Activated T-cell treated with anti-CD3 and anti-CD28 coated beads for 1 hour (primary cell): ENCODE results near the gene PLCL1.

Experiments
- DNase-seq: peaks from one replicate; pipeline ENCODE4 v3.0.0-alpha.2; 2020; ENCODE audit warnings: low read depth

PLCL1 gene

DNA sequence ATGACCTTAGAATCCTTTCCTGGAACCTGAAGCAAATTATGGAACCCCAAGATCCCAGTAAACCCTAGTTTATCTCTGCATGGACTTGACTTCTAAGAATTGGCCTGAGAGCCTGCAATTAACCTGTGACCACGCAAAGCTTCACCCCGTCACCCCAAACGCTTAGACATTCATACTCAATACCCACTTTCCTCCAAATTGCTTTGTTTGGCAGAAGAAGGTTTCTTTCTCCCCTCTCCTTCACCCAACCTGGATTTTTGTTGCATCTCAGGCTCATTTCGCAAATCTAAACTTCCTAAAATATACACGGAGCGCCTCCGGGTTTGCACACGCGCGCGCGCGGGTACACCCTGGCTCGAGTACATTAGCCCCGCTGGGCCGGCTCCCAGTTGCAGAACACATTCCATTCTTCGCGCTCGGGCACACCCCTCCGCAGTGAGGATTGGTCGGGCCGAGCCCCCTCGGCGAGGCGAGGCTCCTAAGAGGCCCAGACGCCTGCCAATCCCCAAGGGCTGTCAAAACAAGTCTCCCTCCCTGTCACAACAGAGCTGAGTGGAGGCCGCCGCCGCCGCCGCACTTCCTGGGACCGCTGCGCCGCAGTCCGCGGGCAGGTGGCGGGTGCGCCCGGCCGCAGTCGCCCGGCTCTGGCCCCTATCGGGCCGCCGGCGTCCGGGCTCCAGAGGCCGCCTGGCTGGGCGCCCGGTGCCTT, at the start of gene PLCL1:
TSS of gene PLCL1 (plus strand) at position 545 of the 709 bp plus-strand sequence.
- DNase-seq = peak; percentile 81

DNA sequence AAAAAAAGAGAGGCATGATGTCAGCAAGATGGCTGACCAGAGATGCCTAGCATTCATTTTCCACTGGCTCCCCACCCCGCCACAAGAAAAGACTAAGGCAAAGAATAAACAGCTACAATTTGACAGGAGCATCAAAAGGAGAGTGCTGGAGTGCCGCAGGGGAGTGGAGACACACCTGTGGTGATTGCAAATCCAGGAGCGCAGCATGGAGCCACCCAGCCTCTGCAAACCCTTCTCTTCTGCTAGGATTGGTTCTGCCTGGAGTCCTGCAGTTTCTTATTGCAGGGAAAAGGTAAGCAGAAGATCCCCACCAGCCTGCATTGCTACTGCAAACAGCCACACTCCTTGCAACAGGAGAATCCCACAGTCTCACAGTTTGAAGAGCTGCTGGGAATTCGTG, 45.4 kb upstream of the PLCL1 start:
- no peak for DNase-seq

DNA sequence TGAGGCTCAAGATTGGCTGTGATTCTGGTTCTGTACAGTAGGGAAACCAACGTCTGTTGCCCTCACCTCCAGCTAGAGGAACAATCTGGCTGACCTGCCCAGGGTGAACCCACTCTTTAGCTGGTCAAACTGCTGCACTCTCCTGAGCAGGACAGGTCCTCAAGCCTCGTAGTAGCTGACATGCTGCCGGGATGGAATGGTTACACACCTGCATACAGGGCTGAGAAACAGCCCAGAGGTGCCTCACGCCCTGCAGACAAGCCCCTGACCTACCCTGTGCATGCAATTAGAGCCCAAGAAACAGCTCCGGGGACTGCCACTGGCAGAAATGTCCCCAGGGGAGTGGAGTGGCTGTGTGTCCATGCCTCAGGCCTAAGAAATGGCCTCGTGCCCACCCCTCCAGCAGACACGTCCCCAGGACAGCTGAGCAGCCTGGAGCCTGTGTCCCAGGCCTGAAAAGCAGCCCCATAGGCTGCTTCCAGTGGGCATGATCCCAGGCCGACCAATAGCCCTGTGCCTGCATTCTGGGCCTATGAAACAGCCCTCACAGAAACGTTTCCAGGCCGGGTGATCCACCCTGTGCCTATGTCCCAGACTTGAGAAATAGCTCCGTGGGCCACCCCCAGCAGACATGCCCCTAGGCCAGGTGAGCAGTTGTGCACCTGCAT, 44.6 kb upstream of the PLCL1 start:
- no peak for DNase-seq

DNA sequence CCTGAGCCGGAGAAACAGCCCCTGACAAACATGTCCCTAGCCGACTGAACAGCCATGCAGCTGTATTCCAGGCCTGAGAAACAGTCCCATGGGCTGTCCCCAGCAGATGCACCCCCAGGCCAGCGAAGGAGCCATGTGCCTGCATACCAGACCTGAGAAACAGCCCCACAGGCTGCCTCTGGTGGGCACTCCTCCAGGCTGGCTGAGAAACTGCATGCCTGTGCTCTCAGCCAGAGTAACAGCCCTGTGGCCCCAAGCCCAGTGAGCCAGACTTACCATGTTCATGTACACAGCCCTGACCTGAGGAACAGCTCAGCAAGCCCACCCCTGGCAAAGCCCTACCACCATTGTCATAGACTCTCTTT, 44.1 kb upstream of the PLCL1 start:
- DNase-seq = no peak

DNA sequence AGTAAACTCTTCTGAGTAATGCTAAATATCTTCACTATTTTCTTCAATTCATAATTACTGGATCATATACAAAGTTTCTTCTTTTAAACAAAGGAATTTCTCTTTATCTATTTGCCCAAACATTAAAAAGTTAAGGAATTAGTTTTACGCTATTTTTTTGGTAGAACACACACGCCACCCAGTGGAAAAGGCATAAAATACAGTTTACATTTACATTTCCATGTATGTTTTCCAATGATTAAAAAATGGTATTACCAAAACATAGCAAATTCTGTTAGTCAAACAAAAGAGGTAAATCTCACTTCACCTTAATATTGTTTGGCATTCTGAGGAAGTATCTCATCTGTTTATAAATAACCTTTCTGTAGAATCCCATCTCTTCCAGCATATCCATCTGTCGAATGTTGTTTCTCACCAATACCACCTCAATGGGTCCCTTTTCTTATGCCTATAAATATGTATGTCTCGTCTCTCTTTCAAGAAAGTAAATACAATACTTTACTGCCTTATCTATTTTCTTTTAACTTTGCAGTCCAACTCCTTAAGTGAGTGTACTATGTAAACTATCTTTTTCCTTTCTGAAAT, 26.5 kb upstream of the PLCL1 start:
- DNase-seq = peak; percentile 19

DNA sequence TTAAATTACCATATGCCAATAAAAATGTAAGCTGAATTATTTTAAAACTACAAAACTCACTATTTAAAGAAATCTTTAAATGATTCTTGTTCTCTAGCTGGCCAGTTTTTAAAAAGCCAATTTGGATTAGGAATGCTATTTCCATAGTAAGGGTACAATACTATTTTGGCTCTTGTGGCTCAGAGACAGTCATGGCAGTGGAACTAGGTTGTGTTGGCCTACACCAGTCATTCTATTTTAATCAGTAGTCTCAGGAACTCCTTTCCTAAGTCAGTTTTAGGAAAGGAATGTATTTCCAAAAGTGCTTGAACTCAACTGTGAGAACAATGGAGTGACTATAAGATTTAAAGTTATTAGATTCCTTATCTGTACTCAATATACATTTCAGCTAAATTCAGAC, 25.1 kb upstream of the PLCL1 start:
- no peak for DNase-seq

DNA sequence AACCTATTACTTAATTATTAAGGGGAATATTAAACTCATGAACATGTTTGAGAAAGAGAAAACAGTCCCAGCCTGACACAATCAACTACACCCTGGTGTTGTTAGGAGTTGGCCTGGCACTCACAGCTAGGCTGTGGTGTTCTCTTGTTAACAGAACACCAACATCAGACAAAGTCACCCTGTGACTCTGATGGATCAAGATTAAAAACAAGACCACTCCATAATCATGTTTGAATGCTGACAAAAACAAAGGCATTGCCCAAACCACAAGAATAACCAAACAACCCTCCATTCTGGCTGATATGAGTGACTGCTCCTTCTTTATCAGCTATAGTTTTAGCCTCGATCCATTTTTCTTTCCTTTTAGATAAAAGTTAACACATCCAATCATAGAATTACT, 22.3 kb upstream of the PLCL1 start:
- no peak for DNase-seq

DNA sequence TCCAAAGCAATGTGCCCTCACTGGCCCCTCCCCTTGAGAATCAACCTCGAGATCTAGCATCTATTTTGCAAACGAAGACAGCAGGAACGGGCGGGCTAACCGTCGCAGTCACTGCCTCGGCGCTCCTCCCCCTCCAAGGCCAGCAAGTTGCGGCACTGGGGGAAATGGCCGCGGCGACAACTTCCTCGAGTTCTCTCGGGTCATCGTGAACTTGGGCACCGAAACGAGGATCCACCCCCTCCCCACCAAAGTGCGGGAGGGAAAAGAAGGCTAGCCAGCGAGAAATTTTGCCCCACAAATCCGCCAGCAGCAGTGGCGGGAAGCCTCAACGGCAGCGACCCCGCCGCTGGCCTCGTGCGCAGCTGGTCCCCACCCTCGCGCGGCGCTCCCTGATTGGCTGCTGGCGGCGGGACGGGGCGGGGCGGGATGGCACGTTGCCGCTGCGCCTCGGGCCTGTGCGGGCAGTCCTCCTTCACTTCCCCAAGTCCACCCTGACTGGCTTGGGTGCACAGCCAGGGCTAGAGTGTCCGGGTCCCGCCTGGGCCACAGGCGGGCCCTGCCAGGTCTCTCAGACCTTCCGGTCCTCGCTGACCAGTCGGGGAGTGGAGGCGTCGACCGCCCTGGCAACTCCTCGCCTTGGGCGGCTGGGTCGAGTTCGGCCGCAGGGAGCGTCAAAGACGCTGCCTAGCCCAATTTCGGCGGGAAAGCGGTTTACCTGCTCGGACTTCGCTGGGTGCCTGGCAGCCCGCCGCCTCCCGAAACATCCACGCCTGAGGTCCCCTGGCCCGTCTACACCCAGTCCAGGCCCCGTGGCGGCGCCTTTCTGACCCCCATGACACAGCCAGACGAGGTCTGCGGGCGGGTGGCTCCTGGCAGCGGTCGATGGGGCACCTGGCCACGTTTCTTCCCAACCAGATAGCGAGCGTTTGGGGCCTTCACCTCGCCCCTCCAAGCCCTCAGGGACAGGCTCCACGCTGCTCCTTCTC, 19.1 kb upstream of the PLCL1 start, which contains the start of gene BOLL:
TSS of gene BOLL (minus strand) at position 364 of the 986 bp plus-strand sequence. CDS start 3,469 bp downstream, outside the sequence.
- no peak for DNase-seq

DNA sequence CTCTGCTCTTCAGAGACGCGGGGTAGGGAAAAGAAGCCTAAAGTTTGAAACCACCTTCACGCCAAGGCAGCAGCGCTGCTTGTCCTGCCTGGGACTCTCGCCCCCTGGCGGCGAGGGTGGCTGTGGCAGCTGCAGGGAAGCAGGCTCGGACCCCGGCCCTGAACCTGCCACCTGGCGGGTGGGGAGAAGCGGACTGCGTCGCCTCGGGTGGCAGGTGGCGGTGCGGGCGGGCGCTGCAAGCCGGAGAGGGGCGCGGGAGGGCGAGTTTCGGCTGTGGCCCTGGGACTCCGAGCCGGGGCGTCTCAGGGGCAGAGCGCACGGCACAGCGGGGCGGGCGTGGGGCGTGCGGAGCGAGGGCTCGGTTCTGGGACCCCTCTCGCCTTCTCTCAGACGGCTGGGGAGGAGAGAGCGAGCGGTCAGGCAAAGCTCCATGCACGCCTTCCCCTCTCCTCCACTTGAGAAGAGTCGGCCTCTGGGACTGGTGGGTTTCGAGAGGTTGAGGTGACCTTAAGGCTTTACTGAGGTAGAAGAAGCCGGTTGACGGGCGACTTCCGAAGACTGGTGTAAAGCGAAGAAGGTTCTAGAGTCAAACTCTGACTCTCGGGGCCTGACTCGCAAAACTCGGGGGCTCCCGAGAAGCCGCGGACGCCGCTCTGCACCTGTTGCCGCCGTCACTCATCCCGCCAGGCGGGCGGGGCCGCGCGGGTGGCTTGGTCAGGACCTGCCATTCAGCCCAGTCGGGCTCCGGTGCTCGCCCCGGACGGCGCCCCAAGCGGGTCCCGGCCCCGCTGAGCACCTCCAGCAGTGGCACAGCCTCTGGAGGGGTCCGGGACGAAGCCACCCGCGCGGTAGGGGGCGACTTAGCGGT, 18.1 kb upstream of the PLCL1 start:
- DNase-seq = peak; percentile 30

DNA sequence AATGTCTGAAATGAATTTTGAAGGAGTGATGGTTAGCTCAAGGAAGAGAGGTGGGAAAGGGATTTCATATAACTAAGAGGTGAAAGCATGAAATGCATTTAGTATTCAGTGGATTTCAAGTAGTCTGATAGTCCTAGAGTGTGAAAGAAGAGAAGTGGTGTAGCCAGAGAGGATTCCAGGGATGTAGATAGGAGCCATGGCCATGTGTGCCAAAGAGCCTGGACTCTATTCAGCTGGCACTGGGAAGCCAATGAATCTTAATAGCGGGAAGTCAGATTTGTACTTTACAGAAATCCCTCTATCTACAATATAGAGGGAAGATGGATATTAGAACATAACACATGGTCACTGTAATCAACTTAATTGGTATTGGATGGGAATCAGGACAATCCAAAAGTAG, 10.9 kb upstream of the PLCL1 start:
- no peak for DNase-seq

DNA sequence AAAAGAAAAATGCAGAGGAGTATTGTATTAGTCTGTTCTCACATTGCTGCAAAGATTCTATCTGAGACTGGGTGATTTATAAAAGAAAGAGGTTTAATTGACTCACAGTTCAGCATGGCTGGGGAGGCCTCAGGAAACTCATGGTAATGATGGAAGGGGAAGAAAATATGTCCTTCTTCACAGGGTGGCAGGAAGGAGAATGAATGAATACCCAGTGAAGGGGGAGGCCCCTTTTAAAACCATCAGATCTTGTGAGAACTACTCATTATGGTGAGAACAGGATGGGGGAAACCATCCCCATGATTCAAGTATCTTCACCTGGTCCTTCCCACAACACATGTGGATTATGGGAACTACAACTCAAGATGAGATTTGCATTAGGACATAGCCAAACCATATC, 9.1 kb upstream of the PLCL1 start:
- DNase-seq = no peak

DNA sequence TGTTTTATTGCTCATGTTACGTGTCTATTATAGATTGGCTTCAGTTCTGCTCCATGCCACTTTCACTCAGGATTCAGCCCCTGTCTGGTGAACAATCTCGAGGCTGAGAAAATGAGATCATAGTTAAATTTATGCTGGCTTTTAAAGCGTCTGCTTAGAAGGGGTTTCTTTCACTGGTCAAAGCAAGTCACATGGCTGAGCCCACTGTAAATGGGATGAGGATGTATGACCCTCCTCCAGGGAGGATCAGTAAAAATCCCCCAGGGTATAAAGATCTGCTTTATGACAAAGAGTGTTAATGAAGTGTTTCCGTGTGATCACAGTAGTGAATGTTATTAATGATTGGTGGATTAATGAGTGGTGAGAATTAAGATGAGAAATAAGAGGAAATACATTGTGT, 6.2 kb upstream of the PLCL1 start:
- DNase-seq = no peak

DNA sequence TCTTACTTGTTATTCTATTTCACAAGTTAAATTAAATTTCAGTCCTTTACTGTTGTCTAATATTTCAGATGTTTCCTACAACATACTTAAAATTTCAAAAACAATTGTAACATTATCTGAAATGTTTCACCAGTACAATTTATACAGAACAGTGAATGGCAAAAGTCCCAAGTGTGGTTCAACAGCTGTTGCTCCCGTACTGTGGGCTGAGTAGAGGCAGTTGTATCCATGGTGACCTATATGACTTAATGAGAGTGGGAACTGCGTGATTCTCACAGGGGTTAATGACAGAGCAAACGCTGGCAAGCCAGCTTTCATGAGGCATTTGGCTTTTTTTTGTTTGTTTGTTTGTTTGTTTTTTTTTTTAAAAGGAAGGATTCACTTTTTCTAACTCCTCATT, 5.3 kb upstream of the PLCL1 start:
- DNase-seq = no peak

DNA sequence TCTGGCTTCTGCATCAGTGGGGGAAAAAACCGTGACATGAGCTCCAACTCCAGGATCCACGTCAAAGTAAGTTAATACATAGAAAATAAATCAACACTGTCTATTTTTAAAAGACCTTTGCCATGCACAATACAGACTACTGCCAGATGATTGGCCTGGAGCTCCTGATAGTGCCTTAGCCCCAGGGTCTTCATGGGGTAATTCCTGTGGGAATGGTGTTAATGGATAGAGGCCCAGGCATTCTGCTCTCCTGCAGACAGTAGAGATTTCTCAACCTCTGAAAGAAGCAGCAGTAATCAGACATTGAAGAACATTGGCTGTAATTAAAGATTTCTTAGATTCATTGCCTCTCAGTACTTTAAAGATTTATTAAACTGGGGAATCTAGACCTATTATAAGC, 4.3 kb upstream of the PLCL1 start:
- no peak for DNase-seq

DNA sequence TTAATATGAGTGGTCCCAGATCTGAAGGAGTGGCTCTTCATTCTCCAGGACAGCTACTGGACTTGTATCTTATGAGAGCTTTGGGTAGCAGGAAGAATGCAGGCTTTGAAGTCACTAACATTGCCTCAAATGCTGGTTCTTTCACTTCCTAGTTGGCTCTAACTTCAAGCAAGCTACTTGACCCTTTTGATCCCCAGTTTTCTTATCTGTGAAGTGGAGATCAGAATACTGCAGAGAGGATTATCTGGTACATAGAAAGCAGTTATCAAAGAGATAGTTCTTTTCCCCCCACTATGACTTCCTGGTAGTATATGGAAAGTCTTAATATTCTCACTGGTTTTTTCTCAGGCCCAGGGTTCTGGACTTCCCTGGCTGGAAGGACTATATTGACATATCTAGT, 3.4 kb upstream of the PLCL1 start:
- DNase-seq = no peak

DNA sequence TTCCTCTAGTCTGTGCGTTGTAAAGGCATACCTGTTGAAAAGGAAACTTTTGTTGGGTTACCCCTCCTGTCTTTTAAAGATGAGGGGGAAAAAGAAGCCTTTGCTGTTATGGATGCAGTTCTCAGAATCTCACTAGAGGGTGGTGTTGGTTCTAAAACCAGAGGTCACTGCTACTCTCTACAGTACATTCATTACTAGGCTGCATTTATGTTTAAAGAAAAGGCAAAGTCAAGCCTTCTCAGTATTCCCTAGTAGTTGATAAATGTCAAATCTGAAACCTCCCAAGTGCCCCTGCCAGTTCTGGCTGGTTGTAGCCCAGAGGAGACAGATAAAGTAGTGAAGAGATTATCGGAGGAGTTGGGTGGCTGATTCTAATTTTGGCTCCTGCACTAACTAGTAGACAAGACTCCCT, 1.4 kb upstream of the PLCL1 start:
- no peak for DNase-seq

DNA sequence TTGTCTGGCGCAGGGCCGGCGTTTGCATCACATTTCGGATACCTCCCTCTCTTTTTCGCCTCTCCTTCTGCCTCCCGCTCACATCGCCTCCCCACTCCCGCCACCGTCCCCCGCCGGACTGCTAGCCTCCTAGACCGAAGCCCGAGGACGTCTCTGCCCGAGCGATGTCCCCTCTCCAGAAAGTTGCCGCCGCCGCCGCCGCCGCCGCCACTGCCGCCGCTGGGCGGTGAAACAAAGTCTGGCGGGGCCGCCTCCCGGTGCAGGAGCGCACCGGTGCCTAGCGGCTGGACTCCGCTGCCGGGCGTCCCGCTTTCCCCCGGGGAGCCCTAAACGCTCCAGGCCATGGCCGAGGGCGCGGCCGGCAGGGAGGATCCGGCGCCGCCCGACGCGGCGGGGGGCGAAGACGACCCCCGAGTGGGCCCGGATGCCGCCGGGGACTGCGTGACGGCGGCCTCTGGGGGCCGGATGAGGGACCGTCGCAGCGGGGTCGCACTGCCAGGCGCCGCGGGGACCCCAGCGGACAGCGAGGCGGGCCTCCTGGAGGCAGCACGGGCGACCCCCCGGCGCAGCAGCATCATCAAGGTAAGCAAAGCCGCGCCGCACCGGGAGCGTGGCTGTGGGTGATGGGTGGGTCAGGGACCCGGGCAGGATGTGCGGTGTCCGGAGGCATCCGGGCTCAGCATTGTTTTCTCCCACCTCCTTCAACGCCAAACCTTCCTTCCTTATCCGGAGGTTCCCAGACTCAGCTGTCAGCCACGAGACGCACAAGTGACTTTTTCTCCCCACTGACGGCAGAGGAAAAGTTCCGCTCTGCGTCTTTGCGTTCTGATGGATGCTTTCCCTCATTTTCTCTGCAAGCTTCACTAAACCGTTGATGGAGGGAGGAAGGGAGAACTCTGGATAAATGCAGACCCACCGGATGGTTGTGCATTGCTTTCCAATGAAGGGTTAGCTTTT, 643 bp downstream of the PLCL1 start:
- DNase-seq = peak; percentile 11

DNA sequence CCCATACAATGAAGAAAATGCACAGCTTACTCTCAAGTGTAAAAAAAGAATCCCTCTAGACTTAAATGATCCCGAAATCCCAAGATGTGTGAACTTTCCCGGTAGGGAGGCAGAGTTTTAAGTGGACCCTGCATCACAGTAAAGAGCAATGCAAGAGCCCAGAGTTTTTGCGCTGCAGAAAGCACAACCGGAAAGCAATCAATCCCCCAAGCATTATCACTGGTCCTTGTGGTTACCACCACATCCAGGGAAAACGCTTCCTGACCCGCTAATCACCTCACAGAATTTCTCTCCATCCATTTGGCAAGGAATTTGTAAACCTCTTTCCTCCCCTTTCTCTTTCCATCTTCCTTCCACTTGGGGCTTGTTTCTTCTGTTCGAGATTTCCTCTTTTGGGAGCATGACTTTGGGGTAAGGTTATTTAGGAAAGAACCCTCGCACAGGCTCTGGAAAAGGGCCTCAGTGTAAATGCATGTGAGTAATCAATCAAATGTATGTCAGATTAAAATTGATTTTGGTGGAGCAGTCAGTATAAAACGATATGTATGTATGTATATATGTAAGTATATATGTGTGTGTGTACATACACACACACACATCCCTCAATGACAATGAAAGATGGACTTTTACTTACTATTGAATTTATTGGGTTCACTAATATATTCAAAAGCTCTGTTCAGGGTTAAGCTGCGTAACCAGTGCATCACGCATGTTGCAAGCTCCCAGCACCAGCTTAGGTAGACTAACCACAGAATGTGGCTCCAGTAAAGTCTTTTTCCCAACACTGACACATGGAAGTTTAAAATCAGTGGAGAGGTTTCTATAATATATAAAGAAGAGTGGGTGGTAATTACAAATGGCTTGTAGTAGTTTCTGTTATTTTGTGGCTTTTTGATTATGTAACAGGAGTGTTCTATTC, 1.6 kb downstream of the PLCL1 start:
- no peak for DNase-seq

DNA sequence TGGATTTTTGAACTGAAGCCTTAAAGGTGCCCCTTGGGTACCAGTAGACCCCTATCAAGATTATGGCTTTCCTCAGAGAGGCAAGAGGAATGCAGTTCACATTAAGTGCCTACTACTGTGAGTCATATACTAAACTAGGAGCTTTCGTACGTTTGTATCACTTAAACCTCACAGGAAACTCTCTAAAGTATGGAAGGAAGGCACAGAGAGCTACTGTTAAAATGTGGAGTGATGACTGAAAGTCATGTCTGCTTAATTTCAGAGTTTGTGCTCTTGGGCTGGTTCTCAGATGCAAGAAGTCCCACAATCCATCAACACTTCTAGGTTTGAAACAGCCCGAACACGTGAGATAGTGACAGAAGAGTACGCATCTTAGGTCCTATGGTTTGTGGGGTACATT, 4.7 kb downstream of the PLCL1 start:
- no peak for DNase-seq
